Lower leg skin (tissue), 4 donors: ENCODE results near the gene UTS2R. TPM values are rescaled to one million over a fixed set of nuclear protein-coding genes. Genes with fewer than 3 reads are reported as not detected.
"Not testable (repeated sequence)": the region's sequence is repeated elsewhere in the genome, so short reads cannot be mapped to it uniquely, and the experiment has no call there.

Experiments used
- DNase-seq, 2 donors: peaks; one replicate each; pipeline ENCODE4 v3.0.0-alpha.2; 2019; ENCODE audit warnings: low spot score in 2 of 2
- H3K4me3 ChIP-seq: fragments of 200-600 bp; sonication (generic); 2 replicates; pipeline ENCODE4 v1.5.1; 2017; ENCODE audit warnings: mild to moderate bottlenecking, low read depth; ENCODE audit not compliant: poor library complexity, severe bottlenecking
- CTCF ChIP-seq, 3 donors: fragments of 450-650 bp; IDR thresholded peaks; one replicate each; pipeline ENCODE4 v1.5.1; 2016; ENCODE audit warnings: antibody characterized with exemption in 3 of 3, mild to moderate bottlenecking in 3 of 3, moderate library complexity in 2 of 3
- POLR2A ChIP-seq, 2 donors: fragments of 450-650 bp; IDR thresholded peaks; one replicate each; pipeline ENCODE4 v1.6.1; 2016 to 2017; ENCODE audit warnings: antibody characterized with exemption in 2 of 2, mild to moderate bottlenecking in 1 of 2, moderate library complexity in 1 of 2
- WGBS, 2 donors: methylation state at CpG; one replicate each; pipeline ENCODE4 v1.1.5; 2018; 5-methylcytosine and 5-hydroxymethylcytosine counted together
- intact Hi-C: fragments of 100-400 bp; cut with DNase I; formaldehyde crosslinking; loops from one replicate; pipeline ENCODE4 v1.15.0; 2023; ENCODE audit warnings: low total_unique reads
- total RNA-seq, 4 donors: library from RNA; depleted of rRNA; stranded (reverse); fragments of >200 nt; gene quantifications; one replicate each; pipeline ENCODE4 v1.1.0, GENCODE V29; 2016

UTS2R gene
- total RNA-seq, 4 donors from 2014 or later = not detected

DNA sequence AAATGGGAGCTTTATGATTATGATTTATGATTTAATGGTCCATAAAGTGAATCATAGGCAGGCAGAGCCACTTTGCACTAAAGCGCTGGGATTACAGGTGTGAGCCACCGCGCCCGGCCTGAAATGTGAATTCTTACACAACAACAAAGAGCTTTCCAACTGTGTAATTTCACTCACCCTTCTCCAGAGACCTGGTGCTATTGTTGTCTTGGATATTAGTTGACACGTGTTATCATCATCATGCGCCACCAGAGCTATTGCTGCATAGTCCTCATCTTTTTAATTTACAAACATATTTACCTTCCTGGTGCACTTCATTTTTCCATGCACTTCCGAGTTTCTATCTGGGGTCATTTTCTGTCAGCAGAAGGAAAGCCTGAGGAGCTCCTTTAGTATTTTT, 4.8 kb upstream of the UTS2R start:
- 79% methylated on average over 7 of the region's 7 CpGs for WGBS, 2 donors
- no peak for TF ChIP-seq POLR2A (IDR thresholded peaks at IDR 0.05)
- TF ChIP-seq CTCF (IDR thresholded peaks at IDR 0.05) = no peak
- no peak for DNase-seq
- intact Hi-C loops = no loop called here
- H3K4me3 ChIP-seq = no peak overlapping the region

DNA sequence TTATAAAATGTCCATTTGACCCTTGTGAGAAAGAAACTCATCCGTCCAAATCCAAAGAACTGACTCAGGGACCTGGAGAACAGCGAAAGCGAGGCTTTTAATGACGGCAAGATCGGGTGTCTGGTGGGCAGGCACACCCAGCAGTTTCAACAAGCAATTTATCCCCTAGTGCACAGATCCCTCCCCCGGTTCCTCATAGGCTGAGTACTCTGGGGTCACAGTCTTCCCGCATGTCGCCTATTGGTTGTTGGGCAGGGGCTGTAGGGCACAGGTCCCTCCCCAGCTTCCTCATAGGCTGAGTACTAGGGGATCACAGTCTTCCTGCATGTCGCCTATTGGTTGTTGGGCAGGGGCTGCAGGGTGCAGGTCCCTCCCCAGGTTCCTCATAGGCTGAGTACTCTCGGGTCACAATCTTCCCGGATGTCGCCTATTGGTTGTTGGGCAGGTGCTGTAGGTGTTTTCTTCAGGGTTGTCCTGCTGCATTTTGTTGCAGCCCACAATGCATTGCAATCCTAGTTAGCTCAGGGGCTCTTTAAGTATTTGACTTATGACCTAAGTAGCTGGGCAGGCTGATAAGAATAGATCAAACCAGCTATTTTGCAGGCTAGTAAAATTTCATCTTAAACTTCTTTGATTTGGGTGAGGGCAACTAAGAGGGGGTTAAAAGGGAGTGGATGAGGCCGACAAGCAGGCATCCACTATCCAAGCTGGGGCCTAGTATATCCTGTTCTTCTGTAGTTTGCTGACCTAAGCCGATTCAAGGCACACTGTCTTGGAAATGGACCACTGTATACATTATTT, 3.6 kb upstream of the UTS2R start:
- TF ChIP-seq CTCF (IDR thresholded peaks at IDR 0.05) (peak in 1 of 3 donors; percentile 32), POLR2A (IDR thresholded peaks at IDR 0.05) (no peak)
- no peak for DNase-seq
- H3K4me3 ChIP-seq = no peak overlapping the region
- 85 to 91% methylated on average over 14 of the region's 14 CpGs for WGBS, 2 donors
- intact Hi-C loops = no loop called here

GRCh38 chr17:82369211-82369610, 2.4 kb upstream of the UTS2R start:
- DNase-seq = no peak
- WGBS, 2 donors = 72 to 76% methylated on average over 7 of the region's 7 CpGs
- no peak overlapping the region for H3K4me3 ChIP-seq
- intact Hi-C loops = no loop called here
- TF ChIP-seq CTCF (IDR thresholded peaks at IDR 0.05) = no peak
- TF ChIP-seq POLR2A (IDR thresholded peaks at IDR 0.05) = no peak

DNA sequence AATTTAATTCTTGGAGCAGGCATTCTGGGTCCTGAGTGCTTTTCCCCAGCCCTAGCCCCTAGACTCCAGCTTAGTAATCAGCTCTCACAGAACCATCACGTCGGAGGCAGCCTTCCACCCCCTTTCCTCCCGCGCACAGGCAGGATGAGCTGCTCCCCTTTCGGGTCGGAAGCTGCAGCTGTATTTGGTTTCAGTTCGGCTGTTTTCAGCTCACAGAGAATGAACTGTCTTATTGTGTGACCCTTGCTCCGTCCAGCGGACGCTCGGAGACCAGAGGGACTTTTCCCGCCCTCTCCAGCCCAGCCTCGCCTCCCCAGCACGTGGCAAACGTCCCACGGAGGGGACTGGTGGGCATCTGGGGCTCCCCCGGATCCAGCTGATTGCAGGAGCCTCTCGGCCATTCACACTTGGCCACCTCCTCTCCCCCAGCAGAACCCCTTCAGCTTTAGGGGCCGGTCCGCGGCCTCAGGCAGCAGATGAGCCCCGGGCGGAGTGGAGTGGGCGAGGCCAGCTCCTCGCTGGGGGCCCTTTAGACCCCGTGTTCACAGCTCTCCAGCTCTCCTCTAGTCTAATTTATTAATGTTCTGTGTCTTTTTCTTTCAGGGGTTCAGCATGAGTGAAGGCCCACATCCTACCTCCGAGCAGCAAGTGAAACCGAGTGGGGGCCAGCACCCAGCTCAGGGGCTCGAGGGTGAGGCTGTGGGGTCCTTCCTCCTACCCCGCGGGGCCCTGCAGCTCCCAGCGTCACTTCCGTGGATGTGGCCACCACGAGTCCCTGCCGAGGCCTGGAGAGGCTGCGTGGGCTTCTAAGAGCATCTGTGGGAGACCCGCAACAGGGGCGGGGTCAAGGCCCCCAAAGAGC, 863 bp upstream of the UTS2R start:
- H3K4me3 ChIP-seq = no peak overlapping the region
- DNase-seq = no peak
- TF ChIP-seq POLR2A (IDR thresholded peaks at IDR 0.05) (no peak), CTCF (IDR thresholded peaks at IDR 0.05) (no peak)
- intact Hi-C loops = no loop called here
- 20 to 21% methylated on average over 32 to 38 of the region's 38 CpGs for WGBS, 2 donors

- TF ChIP-seq CTCF (IDR thresholded peaks at IDR 0.05) = no peak
- TF ChIP-seq POLR2A (IDR thresholded peaks at IDR 0.05) = no peak
- WGBS, 2 donors = 74 to 77% methylated on average over 31 to 41 of the region's 41 CpGs
- H3K4me3 ChIP-seq = no peak overlapping the region
- intact Hi-C loops = no loop called here
- no peak for DNase-seq
These were observed 895 bp downstream of the UTS2R start for GRCh38 chr17:82372249-82373071.

- intact Hi-C loops, H3K4me3 ChIP-seq, DNase-seq: not testable (repeated sequence)
- WGBS, 2 donors = 88 to 91% methylated on average over 10 of the region's 10 CpGs
These were observed 1.5 kb downstream of the UTS2R start for GRCh38 chr17:82373072-82373452.
